Measurements from ENCODE around the gene DNAJC17.

Gene DNAJC17

GRCh38 chr15:40793216-40793989 lies 13.9 kb downstream of the DNAJC17 start:
- no peak for DNase-seq (ENCODE audit: low spot score)
- in situ Hi-C loops (cut with MboI; ENCODE audit: low pct_unique_long_range_greater_than_20kb, low sequenced_read_pairs, unreplicated experiment), result no loop called here
- TF ChIP-seq, protein P1, sequence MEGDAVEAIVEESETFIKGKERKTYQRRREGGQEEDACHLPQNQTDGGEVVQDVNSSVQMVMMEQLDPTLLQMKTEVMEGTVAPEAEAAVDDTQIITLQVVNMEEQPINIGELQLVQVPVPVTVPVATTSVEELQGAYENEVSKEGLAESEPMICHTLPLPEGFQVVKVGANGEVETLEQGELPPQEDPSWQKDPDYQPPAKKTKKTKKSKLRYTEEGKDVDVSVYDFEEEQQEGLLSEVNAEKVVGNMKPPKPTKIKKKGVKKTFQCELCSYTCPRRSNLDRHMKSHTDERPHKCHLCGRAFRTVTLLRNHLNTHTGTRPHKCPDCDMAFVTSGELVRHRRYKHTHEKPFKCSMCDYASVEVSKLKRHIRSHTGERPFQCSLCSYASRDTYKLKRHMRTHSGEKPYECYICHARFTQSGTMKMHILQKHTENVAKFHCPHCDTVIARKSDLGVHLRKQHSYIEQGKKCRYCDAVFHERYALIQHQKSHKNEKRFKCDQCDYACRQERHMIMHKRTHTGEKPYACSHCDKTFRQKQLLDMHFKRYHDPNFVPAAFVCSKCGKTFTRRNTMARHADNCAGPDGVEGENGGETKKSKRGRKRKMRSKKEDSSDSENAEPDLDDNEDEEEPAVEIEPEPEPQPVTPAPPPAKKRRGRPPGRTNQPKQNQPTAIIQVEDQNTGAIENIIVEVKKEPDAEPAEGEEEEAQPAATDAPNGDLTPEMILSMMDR (IDR thresholded peaks at IDR 0.05; ENCODE audit: extremely low read depth, insufficient read depth, missing control alignments), result no peak

- DNase-seq (ENCODE audit: low spot score), result no peak
- TF ChIP-seq, protein P1 (IDR thresholded peaks at IDR 0.05; ENCODE audit: extremely low read depth, insufficient read depth, missing control alignments), result no peak
- in situ Hi-C loops (cut with MboI; ENCODE audit: low pct_unique_long_range_greater_than_20kb, low sequenced_read_pairs, unreplicated experiment), result no loop called here
Observed at GRCh38 chr15:40792394-40792793, 14.9 kb downstream of the DNAJC17 start.

GRCh38 chr15:40790718-40791117 lies 16.6 kb downstream of the DNAJC17 start:
- in situ Hi-C loops (cut with MboI; ENCODE audit: low pct_unique_long_range_greater_than_20kb, low sequenced_read_pairs, unreplicated experiment), result no loop called here
- TF ChIP-seq, protein P1 (IDR thresholded peaks at IDR 0.05; ENCODE audit: extremely low read depth, insufficient read depth, missing control alignments), result no peak
- no peak for DNase-seq (ENCODE audit: low spot score)

- TF ChIP-seq, protein P1 (IDR thresholded peaks at IDR 0.05; ENCODE audit: extremely low read depth, insufficient read depth, missing control alignments), result no peak
Observed at GRCh38 chr15:40789999-40790398, 17.3 kb downstream of the DNAJC17 start.

DNA sequence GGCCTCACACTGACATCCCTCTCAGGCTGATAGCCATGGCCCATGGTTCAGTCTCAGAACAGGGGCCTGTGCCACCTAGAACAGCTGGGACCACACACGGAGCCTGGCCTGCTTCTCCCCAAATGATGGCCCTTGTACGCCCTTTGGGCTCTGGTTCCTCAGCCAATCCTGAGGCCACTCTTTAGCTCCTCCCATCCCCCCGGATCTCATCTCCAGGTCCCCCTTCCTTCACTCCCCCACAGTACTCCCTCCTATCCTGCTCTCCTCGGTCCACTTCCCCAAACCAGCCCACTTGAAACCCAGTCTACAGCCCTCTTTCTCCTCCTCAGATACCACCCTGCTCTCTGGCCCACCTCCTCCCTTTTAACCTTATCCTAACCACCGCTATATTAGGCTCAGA lies 18.2 kb downstream of the DNAJC17 start:
- in situ Hi-C loops (cut with MboI; ENCODE audit: low pct_unique_long_range_greater_than_20kb, low sequenced_read_pairs, unreplicated experiment), result no loop called here
- TF ChIP-seq, protein P1 (IDR thresholded peaks at IDR 0.05; ENCODE audit: extremely low read depth, insufficient read depth, missing control alignments), result no peak
- DNase-seq (ENCODE audit: low spot score), result no peak

More at GRCh38 chr15:40789999-40790398, 17.3 kb downstream of the DNAJC17 start:
- in situ Hi-C loops (cut with MboI; ENCODE audit: low pct_unique_long_range_greater_than_20kb, low sequenced_read_pairs, unreplicated experiment), result no loop called here
- no peak for DNase-seq (ENCODE audit: low spot score)

GRCh38 chr15:40787991-40788390 lies 19.3 kb downstream of the DNAJC17 start:
- TF ChIP-seq, protein P1 (IDR thresholded peaks at IDR 0.05; ENCODE audit: extremely low read depth, insufficient read depth, missing control alignments), result no peak
- no peak for DNase-seq (ENCODE audit: low spot score)
- in situ Hi-C loops (cut with MboI; ENCODE audit: low pct_unique_long_range_greater_than_20kb, low sequenced_read_pairs, unreplicated experiment), result no loop called here
